Caco-2 (cell line): ENCODE measurements around the gene CHRDL1. TPM values are rescaled to one million over a fixed set of nuclear protein-coding genes. Genes with fewer than 3 reads are reported as not detected.

Experiments
- BruUV-seq: library from RNA; stranded (reverse); fragments of 400-500 nt; replicated peaks from 2 replicates; lab custom pipeline; 2021; lab: Mats Ljungman, UMichigan
- CTCF ChIA-PET: fragments of 300-600 bp; sonication (Branson Sonifier 250); formaldehyde crosslinking; loops from one replicate; lab custom pipeline; 2022; ENCODE audit warnings: antibody characterized with exemption; lab: Charles Lee
- POLR2A ChIA-PET: fragments of 300-600 bp; sonication (Branson Sonifier 250); formaldehyde crosslinking; loops from one replicate; lab custom pipeline; 2022; ENCODE audit warnings: antibody characterized with exemption; lab: Charles Lee
- DNase-seq, 2 experiments: peaks; one replicate each; pipeline versions ENCODE4 v3.0.0 to v3.0.0-alpha.2; 2020 to 2022
- H3K27me3 ChIP-seq: replicated peaks from 2 replicates; pipeline ENCODE4 v1.6.0; 2011; ENCODE audit warnings: low read length; ENCODE audit not compliant: control insufficient read depth, insufficient read depth
- H3K36me3 ChIP-seq: 2 replicates; pipeline ENCODE4 v1.5.1; 2011; ENCODE audit warnings: low read length; ENCODE audit not compliant: control insufficient read depth, insufficient read depth
- H3K4me1 ChIP-seq: fragments of 250-450 bp; sonication (Bioruptor Pico); 2 replicates; pipeline ENCODE4 v1.5.1; 2020; ENCODE audit warnings: mild to moderate bottlenecking
- H3K4me3 ChIP-seq: 2 replicates; pipeline ENCODE4 v1.5.1; 2011; ENCODE audit warnings: low read depth, mild to moderate bottlenecking, control low read depth, low read length
- H3K9me3 ChIP-seq: fragments of 250-450 bp; sonication (Bioruptor Pico); 2 replicates; pipeline ENCODE4 v1.5.1; 2020; ENCODE audit warnings: mild to moderate bottlenecking, moderate library complexity
- H3K27ac Mint-ChIP-seq: one replicate; pipeline ENCODE4 v1.8.0; 2022; ENCODE audit warnings: mixed read lengths; ENCODE audit not compliant: unreplicated experiment
- H3K27me3 Mint-ChIP-seq: one replicate; pipeline ENCODE4 v1.8.0; 2022; ENCODE audit warnings: mixed read lengths; ENCODE audit not compliant: insufficient read depth, unreplicated experiment
- H3K36me3 Mint-ChIP-seq: one replicate; pipeline ENCODE4 v1.8.0; 2022; ENCODE audit warnings: mild to moderate bottlenecking, mixed read lengths; ENCODE audit not compliant: insufficient read depth, unreplicated experiment
- H3K4me1 Mint-ChIP-seq: one replicate; pipeline ENCODE4 v1.8.0; 2022; ENCODE audit warnings: low read depth, mixed read lengths; ENCODE audit not compliant: unreplicated experiment
- H3K4me3 Mint-ChIP-seq: one replicate; pipeline ENCODE4 v1.8.0; 2022; ENCODE audit warnings: mild to moderate bottlenecking, moderate library complexity, mixed read lengths; ENCODE audit not compliant: unreplicated experiment
- H3K9me3 Mint-ChIP-seq: one replicate; pipeline ENCODE4 v1.8.0; 2022; ENCODE audit warnings: mixed read lengths; ENCODE audit not compliant: unreplicated experiment
- intact Hi-C: fragments of 100-400 bp; cut with micrococcal nuclease; formaldehyde crosslinking; loops from one replicate; pipeline ENCODE4 v1.10.0; 2022; ENCODE audit not compliant: unreplicated experiment
- total RNA-seq: library from RNA; stranded (reverse); gene quantifications from 2 replicates; pipeline ENCODE4 v1.2.3, GENCODE V29; 2022
- TF ChIP-seq, protein P1 (sequence below), 2 experiments: fragments of 200-600 bp in 1 of 2; IDR thresholded peaks; 1 replicate in 1 of 2; 2 replicates in 1 of 2; pipeline versions ENCODE4 v1.5.1 to v1.8.0; 2011 to 2022; ENCODE audit warnings: antibody characterized with exemption in 1 of 2, control low read depth in 1 of 2, inconsistent platforms in 1 of 2, low read depth in 1 of 2, low read length in 1 of 2, mild to moderate bottlenecking in 1 of 2, moderate library complexity in 1 of 2; ENCODE audit not compliant: insufficient read depth in 1 of 2, severe bottlenecking in 1 of 2, unreplicated experiment in 1 of 2

CHRDL1 gene
- total RNA-seq, 1 experiment from 2014 or later, result not detected

DNA sequence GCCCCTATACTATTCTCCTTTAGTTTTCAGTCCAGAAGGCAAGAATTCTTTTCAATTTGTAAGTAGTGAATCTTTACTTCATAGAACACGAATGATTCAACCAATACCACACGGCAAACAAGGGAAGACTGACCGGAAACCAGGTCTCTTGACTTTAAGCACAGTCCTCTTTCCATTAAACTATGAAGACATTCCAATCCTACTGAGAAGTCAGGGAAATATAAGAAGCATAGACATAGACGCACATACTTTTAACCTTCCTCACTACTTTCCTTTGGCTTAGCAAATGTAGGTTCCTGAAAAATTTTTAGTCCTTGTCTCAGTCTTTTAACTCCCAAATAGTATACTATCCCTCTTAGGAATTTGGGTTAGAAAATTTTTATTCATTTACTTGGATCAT lies 9.1 kb downstream of the CHRDL1 start:
- no peak overlapping the region for H3K4me3 Mint-ChIP-seq
- H3K27ac Mint-ChIP-seq, result no peak overlapping the region
- DNase-seq, result no peak
- Histone ChIP-seq H3K4me1 (no peaks in the 10 kb centered on the region), H3K36me3 (no peaks in the 10 kb centered on the region), H3K27me3 (no peaks in the 10 kb centered on the region), H3K9me3 (no peaks in the 10 kb centered on the region), H3K4me3 (no peak overlapping the region)
- BruUV-seq, result no TSS peak
- H3K9me3 Mint-ChIP-seq, result no peaks in the 10 kb centered on the region
- ChIA-PET CTCF (no interaction called here), POLR2A (no interaction called here)
- H3K27me3 Mint-ChIP-seq, result no peaks in the 10 kb centered on the region
- TF ChIP-seq, protein P1, sequence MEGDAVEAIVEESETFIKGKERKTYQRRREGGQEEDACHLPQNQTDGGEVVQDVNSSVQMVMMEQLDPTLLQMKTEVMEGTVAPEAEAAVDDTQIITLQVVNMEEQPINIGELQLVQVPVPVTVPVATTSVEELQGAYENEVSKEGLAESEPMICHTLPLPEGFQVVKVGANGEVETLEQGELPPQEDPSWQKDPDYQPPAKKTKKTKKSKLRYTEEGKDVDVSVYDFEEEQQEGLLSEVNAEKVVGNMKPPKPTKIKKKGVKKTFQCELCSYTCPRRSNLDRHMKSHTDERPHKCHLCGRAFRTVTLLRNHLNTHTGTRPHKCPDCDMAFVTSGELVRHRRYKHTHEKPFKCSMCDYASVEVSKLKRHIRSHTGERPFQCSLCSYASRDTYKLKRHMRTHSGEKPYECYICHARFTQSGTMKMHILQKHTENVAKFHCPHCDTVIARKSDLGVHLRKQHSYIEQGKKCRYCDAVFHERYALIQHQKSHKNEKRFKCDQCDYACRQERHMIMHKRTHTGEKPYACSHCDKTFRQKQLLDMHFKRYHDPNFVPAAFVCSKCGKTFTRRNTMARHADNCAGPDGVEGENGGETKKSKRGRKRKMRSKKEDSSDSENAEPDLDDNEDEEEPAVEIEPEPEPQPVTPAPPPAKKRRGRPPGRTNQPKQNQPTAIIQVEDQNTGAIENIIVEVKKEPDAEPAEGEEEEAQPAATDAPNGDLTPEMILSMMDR (IDR thresholded peaks at IDR 0.05; ENCODE audit: insufficient read depth in 1 of 2, low read depth in 1 of 2, low read length in 1 of 2, severe bottlenecking in 1 of 2, unreplicated experiment in 1 of 2), result no peak
- intact Hi-C loops, result no loop called here
- no peaks in the 10 kb centered on the region for H3K4me1 Mint-ChIP-seq
- H3K36me3 Mint-ChIP-seq, result no peaks in the 10 kb centered on the region

DNA sequence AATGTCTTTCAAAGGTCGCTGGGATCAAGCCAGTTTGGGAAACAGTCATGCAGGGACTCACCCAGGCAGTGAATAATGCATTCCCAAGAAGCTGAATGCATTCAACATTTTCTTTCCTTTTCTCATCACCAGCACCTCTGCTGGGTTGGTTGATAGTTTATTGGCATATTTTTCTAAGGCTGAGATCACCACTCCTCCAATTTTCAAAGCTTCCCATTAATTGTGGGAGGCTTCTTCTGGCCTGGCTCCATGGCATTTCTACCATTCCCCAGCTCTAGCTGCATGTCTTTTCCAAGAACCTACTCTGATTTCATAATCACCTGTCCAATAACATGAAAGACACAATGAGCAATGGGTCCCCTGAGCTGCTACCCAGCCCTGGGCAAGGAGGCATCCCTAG lies 35.8 kb downstream of the CHRDL1 start:
- CTCF ChIA-PET, result no interaction called here
- DNase-seq, result no peak
- POLR2A ChIA-PET, result no interaction called here
- Mint-ChIP-seq H3K4me3 (no peak overlapping the region), H3K4me1 (no peaks in the 10 kb centered on the region), H3K9me3 (peaks cover 20% of the 10 kb centered on the region), H3K27me3 (no peaks in the 10 kb centered on the region), H3K27ac (no peak overlapping the region), H3K36me3 (no peaks in the 10 kb centered on the region)
- H3K36me3 ChIP-seq, result no peaks in the 10 kb centered on the region
- BruUV-seq, result no TSS peak
- TF ChIP-seq, protein P1 (IDR thresholded peaks at IDR 0.05; ENCODE audit: insufficient read depth in 1 of 2, low read depth in 1 of 2, low read length in 1 of 2, severe bottlenecking in 1 of 2, unreplicated experiment in 1 of 2), result no peak
- H3K9me3 ChIP-seq, result no peaks in the 10 kb centered on the region
- H3K4me3 ChIP-seq, result no peak overlapping the region
- intact Hi-C loops, result no loop called here
- H3K27me3 ChIP-seq, result no peaks in the 10 kb centered on the region
- H3K4me1 ChIP-seq, result no peaks in the 10 kb centered on the region

DNA sequence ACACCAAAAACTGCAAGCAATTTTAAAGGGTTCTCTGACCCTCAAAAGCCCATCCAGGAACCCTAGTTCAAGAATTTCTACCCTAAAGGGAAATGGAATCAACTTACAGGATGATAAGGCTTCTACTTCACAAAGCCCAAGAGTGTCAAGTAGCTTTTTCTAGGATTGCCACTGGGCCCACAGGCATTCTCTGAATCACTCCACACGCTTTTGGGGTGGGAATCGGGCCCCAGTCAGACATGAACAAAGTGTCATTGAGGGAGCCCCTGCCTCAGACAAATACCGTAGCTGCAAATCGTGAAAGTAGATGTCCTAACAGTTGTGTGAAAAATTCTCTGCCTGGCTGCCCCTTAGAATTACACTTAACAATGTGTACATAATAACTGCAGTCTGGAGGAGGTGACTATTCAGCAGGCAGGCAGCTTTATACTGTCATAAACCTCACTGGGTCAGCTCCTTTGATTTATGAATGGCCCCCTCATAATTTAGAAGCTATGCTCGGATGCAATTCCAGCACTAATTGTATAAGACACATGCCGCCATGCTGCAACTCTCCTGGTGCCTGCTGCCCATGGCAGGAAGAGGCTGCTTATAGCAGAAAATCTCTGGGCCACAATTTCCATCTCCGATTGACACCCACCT lies 36.7 kb downstream of the CHRDL1 start:
- BruUV-seq, result no TSS peak
- intact Hi-C loops, result no loop called here
- Histone ChIP-seq H3K27me3 (no peaks in the 10 kb centered on the region), H3K36me3 (no peaks in the 10 kb centered on the region), H3K4me3 (no peak overlapping the region), H3K9me3 (no peaks in the 10 kb centered on the region), H3K4me1 (no peaks in the 10 kb centered on the region)
- TF ChIP-seq, protein P1 (IDR thresholded peaks at IDR 0.05; ENCODE audit: insufficient read depth in 1 of 2, low read depth in 1 of 2, low read length in 1 of 2, severe bottlenecking in 1 of 2, unreplicated experiment in 1 of 2), result no peak
- Mint-ChIP-seq H3K4me1 (no peaks in the 10 kb centered on the region), H3K9me3 (peaks cover 20% of the 10 kb centered on the region), H3K36me3 (no peaks in the 10 kb centered on the region), H3K4me3 (no peak overlapping the region), H3K27me3 (no peaks in the 10 kb centered on the region), H3K27ac (no peak overlapping the region)
- ChIA-PET POLR2A (no interaction called here), CTCF (no interaction called here)
- no peak for DNase-seq
